Measurements from ENCODE around the gene ITGA8.
"Not testable (repeated sequence)": the region's sequence is repeated elsewhere in the genome, so short reads cannot be mapped to it uniquely, and the experiment has no call there.

The ITGA8 gene

DNA sequence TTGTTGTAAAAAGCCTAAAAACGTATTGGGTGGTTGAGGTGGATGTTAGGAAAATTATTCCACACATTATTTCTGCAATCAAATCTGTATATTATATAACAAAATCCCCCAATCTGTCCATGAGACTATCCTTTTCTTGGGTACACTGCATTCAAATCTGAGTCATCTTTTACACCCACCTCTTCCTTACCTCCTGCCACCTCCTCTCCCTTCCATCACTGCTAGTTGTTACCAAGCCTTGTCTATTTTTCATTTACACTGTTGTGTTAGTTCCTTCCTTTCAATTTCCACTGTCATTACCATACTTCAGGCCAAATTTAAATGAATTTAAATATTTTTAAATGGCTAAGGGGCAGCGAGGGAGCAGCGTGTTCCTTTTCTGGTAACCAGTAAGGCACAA is 83.3 kb downstream of the ITGA8 start:
- no peak for DNase-seq (ENCODE audit: low read depth)
- TF ChIP-seq, protein P1, sequence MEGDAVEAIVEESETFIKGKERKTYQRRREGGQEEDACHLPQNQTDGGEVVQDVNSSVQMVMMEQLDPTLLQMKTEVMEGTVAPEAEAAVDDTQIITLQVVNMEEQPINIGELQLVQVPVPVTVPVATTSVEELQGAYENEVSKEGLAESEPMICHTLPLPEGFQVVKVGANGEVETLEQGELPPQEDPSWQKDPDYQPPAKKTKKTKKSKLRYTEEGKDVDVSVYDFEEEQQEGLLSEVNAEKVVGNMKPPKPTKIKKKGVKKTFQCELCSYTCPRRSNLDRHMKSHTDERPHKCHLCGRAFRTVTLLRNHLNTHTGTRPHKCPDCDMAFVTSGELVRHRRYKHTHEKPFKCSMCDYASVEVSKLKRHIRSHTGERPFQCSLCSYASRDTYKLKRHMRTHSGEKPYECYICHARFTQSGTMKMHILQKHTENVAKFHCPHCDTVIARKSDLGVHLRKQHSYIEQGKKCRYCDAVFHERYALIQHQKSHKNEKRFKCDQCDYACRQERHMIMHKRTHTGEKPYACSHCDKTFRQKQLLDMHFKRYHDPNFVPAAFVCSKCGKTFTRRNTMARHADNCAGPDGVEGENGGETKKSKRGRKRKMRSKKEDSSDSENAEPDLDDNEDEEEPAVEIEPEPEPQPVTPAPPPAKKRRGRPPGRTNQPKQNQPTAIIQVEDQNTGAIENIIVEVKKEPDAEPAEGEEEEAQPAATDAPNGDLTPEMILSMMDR (IDR thresholded peaks at IDR 0.05; ENCODE audit: control insufficient read depth, insufficient read depth, low read depth, low read length, missing control alignments) = no peak
- H3K4me3 ChIP-seq (ENCODE audit: control insufficient read depth, low read depth, low read length) = no peak overlapping the region

DNA sequence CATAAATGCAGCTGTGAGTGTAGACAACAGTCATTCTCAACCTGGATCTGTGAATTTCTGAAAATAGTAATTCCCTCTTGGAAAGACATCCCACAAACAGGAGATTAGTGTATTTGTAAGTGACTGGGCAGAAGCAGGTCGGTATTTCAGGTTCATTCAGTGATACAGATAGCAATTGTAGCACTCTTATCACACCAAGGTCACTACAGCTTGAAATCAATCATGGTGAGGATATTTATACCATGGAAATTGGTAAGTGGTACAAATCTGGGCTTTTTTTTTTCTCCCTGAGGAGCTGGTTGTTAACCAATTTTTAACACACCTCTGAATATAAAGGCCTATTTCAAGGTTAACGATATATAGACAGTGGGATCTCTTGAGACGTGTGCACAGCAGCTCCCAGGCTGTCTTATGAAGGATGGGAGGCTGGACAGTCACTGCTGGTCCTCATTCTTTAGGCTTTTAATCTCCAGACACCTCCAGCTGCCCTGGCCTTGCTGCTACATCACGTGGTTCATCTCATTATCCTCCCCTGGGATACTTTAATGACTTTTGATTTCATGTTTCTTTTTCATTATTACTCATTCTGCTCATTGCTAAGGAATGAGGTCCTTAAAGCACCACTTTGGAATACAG is 87.1 kb downstream of the ITGA8 start:
- TF ChIP-seq, protein P1 (IDR thresholded peaks at IDR 0.05; ENCODE audit: control insufficient read depth, insufficient read depth, low read depth, low read length, missing control alignments) = no peak

DNA sequence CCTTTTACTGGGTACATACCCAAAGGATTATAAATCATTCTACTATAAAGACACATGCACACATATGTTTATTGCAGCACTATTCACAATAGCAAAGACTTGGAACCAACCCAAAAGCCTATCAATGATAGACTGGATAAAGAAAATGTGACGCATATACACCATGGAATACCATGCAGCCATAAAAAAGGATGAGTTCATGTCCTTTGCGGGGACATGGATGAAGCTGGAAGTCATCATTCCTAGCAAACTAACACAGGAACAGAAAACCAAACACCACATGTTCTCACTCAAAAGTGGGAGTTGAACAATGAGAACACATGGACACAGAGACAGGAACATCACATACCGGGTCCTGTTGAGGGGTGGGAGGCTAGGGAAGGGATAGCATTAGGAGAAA is 88.5 kb downstream of the ITGA8 start:
- DNase-seq (ENCODE audit: low read depth) = not testable (repeated sequence)

More for the DNA sequence above, 87.1 kb downstream of the ITGA8 start:
- H3K4me3 ChIP-seq (ENCODE audit: control insufficient read depth, low read depth, low read length) = no peak overlapping the region
- no peak for DNase-seq (ENCODE audit: low read depth)

DNA sequence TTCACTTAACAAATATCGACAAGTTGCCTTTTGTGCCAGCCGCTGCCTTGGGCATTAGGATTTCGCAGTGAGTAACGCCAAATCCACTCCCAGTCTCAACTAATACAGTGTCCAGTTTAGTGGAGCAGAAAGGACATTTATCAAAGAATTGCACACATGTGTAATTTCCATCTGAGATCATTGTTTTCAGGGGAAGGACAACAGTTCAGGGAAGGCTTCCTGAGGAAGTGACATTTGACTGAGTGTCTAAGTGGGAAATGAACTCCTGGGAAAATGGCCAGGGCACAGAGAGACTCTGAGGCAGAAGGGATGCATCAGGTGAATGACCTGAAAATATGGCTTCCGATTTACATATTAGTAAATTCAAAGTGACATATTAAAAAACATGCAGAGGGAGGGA is 89.4 kb downstream of the ITGA8 start:
- no peak for DNase-seq (ENCODE audit: low read depth)
- TF ChIP-seq, protein P1 (IDR thresholded peaks at IDR 0.05; ENCODE audit: control insufficient read depth, insufficient read depth, low read depth, low read length, missing control alignments) = no peak
- H3K4me3 ChIP-seq (ENCODE audit: control insufficient read depth, low read depth, low read length) = no peak overlapping the region

More for the DNA sequence above, 88.5 kb downstream of the ITGA8 start:
- H3K4me3 ChIP-seq (ENCODE audit: control insufficient read depth, low read depth, low read length) = not testable (repeated sequence)

DNA sequence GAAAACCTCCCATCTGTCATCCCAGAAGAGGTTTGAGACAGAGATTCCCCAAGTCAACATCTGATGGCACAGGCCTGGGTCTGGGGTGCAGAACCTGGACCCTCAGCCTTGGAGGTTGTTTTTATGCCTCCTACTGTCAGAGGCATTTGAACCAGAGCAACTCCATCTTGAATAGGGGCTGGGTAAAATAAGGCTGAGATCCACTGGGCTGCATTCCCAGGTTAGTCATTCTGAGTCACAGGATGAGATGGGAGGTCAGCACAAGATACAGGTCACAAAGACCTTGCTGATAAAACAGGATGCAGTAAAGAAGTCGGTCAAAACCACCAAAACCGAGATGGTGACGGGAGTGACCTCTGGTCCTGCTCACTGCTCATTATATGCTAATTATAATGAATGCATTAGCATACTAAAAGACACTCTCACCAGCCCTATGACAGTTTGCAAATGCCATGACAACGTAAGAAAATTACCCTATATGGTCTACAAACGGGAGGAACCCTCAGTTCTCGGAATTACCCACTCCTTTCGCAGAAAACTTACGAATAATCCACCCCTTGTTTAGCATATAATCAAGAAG is 92.0 kb downstream of the ITGA8 start:
- TF ChIP-seq, protein P1 (IDR thresholded peaks at IDR 0.05; ENCODE audit: control insufficient read depth, insufficient read depth, low read depth, low read length, missing control alignments) = no peak
- no peak overlapping the region for H3K4me3 ChIP-seq (ENCODE audit: control insufficient read depth, low read depth, low read length)
- no peak for DNase-seq (ENCODE audit: low read depth)

DNA sequence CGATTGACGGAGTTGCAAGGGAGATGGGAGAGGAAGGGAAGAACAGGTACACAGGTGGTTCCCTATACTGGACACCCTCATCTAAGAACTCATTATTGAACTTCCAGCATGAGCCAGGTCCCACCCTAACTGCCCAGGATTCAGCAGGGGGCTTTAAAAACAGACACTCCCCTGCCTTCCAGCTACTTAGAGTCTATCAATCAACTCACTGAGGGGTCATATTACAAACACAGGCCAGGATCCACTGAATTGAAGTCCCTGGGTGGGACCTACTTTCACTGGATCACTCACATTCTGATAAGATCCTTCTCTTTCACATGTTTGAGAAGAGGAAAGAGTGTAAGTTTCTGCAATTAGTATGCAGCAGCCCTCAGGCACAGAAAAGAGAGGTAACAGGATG is 92.8 kb downstream of the ITGA8 start:
- TF ChIP-seq, protein P1 (IDR thresholded peaks at IDR 0.05; ENCODE audit: control insufficient read depth, insufficient read depth, low read depth, low read length, missing control alignments) = no peak
- DNase-seq (ENCODE audit: low read depth) = no peak

DNA sequence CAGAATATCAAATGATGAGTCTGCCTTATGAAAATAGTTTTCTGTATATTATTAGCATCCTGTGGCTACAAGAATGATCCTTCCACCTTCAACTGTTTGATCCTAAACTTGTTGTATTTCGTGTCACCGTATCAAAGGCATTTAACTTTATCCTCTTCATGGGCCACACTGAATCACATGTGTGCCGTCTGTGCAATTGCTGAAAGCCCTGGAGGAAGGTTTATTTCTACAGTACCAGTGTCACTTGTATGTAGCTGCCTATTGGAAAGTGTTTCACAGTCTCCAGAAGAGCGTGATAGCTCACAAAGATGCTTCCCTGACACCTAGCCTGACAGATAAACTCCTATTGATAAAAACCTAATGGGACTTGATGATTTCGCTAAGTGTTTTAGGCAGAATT is 94.5 kb downstream of the ITGA8 start:
- TF ChIP-seq, protein P1 (IDR thresholded peaks at IDR 0.05; ENCODE audit: control insufficient read depth, insufficient read depth, low read depth, low read length, missing control alignments) = no peak
- DNase-seq (ENCODE audit: low read depth) = no peak
- H3K4me3 ChIP-seq (ENCODE audit: control insufficient read depth, low read depth, low read length) = no peak overlapping the region

More for the DNA sequence above, 92.8 kb downstream of the ITGA8 start:
- no peak overlapping the region for H3K4me3 ChIP-seq (ENCODE audit: control insufficient read depth, low read depth, low read length)
